Glomerular endothelial cell (primary cell): Measurements from ENCODE around the gene HNRNPUL1. TPM values are rescaled to one million over a fixed set of nuclear protein-coding genes. Genes with fewer than 3 reads are reported as not detected.

Experiments
- DNase-seq: peaks from one replicate; pipeline ENCODE4 v3.0.0-alpha.2; 2011; ENCODE audit warnings: low read depth, low spot score; ENCODE audit errors: extremely low read depth
- total RNA-seq: library from RNA; depleted of rRNA; stranded (reverse); fragments of >200 nt; gene quantifications from 2 replicates; pipeline ENCODE4 v1.2.3, GENCODE V29; 2015

HNRNPUL1 gene
- total RNA-seq, 1 donor from 2014 or later = 217 TPM

DNA sequence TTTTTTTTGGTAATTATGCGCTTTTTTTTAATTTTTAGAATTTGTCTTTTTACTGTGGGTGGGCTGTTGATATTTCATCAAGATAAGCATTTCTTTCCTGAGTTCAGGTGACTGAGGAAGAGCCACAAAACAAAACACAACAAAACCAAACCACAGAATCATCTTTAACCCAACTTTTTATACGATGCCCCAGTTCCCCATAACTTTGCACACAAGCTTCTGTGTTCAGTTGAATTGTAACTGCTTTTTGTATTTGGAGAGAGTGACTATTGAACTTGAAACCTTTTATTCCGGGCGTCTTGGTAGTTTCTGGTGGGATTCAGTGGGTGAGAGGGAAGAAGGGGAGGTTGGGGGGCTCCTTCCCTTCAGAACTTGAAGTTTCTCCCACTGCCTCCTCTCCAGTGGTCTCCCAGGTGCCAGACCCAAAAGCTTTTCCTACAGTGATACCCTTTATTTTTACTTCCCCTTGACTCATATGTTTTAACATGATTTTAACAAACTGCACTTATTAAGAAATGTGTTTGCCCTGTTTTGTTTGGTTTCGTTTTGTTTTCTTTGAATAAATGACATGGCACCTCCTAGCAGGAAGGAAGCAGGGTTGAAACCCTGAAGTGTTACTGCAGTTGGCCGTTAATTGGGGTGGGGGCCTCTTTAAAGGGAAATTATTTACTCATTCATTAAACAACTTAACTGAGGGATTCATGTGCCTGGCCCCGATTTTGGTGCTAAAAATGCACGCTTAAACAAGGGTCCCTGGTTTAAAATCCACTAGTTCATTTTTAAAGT is 43.1 kb downstream of the HNRNPUL1 start:
- DNase-seq = no peak

DNA sequence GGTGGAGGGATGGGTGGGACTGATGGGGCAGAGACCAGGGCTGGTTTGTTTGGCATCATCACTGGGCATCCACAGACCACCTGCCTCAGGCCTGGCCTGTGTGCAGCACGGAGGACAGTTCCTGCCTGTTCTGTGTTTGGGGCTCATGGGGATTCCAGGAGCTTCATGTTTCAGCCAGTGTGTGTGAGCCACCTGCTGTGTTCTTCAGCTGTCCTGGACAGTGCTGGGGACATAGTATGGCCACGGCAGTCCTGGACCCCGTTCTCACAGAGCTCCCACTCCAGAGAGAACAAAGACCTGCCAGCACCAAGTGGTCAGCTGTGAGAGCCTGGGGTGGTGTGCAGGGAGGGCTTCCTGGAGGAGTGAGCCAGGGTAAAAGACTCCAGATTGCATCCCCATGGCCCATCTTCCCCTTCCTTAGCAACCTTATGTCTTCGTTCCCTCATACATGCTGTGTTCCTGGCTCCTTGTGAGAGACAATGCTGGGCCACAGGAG is 43.8 kb downstream of the HNRNPUL1 start:
- no peak for DNase-seq

DNA sequence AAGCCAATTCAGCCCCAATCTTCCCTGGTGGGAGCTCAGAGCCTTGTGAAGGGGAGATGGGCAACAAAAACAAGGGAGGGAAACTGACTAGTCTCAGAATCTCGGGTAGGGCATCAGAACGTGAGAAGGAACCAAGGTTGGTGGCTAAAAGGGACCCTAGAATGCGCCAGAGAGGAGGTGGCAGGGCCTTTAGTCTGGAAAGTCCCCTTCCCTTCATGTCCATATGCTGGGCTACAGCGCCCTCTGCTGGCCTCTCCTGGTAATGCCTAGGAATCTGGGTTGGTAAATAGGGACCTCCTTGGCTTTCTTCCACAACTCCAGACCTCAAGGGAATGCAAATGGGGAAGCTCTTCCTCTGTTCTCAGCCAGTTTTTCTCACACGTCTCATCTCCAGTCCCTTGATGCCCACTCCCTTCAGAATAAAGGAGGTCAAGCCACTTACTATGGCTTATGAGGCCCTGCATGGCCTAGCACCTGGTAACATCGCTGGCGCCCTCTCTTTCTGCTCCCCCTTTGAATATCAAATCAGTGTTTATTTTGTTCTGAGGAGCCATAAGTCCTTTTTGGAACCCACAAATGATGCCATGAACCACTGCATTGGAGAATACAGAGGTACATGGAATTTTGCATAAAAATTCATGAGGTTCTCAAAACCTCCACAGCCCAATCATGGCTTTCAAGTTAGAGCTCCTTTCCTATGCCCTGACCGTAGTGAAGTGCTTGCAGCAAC is 44.4 kb downstream of the HNRNPUL1 start:
- no peak for DNase-seq

DNA sequence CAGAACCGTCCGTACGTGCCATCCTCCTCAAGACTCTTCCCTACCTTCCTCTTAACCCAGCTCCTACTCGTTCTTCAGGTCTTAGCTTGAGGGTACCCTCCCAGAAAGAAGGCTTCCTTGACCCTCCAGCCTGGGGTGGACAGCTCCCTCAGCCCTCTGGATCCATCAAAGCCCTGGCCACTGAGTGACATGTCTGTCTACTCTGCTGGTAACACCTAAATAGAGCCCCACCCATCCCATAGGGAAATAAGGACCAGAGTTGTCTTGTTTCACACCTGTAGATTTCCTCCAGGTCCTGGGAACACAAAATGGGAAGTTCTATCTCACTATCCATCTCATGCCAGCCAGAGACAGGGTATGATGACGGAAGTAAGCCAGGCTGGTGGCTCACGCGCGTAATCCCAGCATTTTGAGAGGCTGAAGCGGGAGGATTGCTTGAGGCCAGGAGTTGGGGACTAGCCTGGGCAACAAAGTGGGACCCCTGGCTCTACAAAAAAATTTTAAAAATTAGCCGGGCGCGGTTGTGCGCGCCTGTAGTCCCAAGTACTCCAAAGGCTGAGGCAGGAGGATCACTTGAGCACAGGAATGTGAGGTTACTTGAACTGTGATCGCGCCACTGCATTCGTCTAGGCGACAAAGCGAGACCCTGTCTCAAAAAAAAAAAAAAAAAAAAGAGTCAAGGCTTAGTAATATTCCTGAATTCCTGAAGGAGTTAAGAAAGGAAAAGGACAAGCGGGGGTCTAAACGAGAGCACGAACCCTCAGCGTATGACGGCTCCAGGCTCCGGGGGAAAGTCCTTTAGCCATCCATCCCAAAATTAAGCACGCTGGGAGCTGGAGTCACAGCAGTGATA is 45.2 kb downstream of the HNRNPUL1 start:
- DNase-seq = no peak

DNA sequence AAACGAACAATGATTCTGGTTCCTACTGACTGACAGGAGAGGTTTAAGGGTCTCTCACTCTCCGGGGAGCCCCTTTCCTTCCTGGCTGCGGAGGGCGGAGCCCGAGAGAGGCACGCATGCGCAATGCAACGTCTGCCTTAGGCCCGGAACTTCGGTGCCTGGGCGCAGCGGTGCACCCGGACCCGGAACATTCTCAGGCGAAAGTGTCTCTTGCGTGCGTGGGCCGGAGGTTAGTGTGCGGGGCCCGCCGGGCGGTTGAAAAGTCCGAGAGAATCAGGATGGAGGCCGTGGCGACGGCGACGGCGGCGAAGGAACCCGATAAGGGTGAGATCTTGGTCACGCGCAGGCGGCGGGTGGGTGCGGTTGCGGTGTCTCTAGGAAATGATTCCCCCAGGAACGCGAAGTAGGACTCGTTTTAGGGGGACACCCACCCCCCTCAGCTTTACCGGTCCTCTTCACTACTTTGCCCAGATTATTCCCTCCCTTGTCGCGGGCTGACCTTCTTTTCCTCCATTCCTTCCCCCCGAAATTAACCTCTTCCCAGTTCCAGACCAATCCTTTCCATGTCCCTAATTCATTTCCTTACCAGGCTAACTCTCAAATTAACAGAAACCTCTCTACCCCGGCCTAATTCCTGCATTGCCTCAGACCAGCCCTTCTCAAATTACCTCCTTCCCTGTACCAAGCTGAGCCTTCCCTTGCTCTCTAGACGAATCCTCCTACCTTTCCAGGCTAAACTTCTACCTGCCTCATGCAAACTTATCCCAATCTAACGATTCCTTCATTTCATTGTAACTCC is 46.1 kb downstream of the HNRNPUL1 start, which contains the start of gene CCDC97:
TSS of gene CCDC97 (plus strand) at position 140 of the 799 bp plus-strand sequence. CDS start at position 279, 139 bp downstream.
- no peak for DNase-seq

DNA sequence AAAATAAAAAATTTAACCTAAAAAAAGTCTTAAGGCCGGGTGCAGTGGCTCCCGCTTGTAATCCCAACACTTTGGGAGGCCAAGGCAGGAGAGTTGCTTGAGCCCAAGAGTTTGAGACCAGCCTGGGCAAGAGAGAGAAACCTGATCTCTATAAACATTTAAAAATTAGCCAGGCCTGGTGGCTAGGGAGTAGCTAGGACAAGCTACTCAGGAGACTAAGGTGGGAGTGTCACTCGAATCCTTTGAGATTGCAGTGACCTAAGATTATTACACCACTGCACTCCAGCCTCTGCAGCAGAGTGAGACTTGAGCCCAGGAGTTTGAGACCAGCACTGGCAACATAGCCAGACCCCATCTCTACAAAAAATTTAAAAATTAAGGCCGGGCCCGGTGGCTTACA is 46.9 kb downstream of the HNRNPUL1 start:
- no peak for DNase-seq

DNA sequence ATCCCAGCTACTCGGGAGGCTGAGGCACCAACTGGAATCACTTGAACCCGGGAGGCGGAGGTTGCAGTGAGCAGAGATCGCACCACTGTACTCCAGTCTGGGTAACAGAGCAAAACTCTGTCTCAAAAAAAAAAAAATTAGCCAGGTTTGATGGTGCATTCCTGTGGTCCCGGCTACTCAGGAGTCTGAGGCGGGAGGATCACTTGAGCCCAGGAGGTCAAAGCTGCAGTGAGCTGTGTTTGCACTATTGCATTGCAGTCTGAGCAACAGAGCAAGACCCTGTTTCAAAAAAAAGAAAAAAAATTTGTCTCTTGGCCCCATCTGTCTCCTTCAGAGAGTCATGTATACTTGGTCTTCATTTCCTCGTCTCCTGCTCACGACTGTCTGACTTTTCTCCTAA is 47.4 kb downstream of the HNRNPUL1 start:
- no peak for DNase-seq

DNA sequence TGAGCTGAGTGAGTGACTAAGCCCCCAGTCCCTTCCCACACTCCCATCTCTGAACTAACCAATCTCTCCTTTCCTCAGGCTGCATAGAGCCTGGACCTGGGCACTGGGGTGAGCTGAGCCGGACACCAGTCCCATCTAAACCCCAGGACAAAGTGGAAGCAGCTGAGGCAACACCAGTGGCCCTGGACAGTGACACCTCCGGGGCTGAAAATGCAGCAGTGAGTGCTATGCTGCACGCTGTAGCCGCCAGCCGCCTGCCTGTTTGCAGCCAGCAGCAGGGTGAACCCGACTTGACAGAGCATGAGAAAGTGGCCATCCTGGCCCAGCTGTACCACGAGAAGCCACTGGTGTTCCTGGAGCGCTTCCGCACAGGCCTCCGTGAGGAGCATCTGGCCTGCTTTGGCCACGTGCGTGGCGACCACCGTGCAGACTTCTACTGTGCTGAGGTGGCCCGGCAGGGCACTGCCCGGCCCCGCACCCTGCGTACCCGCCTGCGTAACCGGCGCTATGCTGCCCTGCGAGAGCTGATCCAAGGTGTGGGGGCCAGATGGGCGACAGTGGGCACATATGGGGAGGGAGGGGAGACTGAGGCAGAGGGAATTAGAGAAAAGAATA is 52.2 kb downstream of the HNRNPUL1 start:
- DNase-seq = no peak

DNA sequence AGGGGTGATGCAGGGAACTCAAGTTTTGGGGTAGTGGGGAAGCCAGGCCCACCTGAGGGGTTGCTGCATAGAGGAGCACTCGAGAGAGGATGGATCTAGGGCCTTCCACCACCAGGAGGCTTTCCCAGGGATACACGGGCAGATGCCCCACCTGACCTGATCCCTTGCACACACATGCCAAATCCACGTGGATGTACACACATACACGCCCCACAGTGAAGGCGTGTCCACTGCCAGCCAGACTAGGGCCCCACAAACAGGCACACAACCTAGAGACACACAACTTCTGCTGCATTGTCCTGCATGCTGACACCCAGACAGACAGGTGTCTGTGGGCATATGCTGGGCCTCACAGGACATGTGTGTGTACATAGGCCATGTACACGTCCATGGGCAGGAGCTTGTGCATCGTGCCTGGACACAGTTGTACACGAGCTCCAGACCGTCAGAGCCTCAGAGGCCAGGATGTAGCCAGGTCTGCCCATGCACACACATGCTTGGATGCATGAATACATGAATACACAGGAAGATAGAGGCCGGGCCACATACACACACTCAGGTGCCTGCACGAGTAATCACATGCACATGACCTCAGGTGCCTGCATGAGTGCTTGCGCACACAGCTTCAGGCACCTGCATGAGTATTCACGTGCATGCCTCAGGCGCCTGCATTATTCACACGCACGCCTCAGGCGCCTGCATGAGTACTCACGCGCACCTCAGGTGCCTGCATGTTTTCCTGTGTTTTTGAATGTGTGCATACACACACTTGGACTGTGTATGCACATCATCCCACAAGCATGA is 54.7 kb downstream of the HNRNPUL1 start:
- no peak for DNase-seq

DNA sequence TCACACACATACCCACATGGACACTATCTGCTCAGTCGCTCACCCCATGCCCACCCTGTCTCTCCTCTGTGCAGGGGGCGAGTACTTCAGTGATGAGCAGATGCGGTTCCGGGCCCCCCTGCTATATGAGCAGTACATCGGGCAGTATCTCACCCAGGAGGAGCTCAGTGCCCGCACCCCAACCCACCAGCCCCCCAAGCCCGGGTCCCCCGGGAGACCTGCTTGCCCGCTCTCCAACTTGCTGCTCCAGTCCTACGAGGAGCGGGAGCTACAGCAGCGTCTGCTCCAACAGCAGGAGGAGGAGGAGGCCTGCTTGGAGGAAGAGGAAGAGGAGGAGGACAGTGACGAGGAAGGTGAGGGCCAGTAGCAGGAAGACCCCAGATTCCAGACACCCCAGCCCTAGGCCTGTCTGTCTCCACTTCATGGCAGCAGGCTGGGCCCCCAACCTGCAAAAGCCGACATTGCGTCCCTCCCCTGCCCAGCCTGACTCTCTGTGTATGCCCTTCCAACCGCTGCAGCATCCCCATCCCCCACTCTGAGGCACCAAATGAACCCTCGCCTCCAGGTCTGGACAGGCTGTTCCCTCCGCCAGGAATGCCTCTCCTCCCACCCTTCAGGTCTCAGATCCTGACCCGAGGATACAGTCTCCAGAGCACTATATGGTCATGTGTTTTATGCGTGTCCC is 55.5 kb downstream of the HNRNPUL1 start:
- DNase-seq = no peak

DNA sequence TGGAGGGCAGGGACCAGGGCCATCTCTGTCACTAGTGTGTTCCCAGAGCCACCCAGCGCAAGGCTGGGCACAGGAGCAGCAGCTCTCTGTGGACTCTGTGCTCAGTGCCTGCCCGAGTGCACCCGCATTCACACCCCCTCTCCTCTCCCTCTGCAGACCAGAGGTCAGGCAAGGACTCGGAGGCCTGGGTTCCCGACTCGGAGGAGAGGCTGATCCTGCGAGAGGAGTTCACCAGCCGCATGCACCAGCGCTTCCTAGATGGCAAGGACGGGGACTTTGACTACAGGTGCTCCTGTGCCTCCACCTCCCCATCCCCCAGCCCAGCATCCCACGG is 56.0 kb downstream of the HNRNPUL1 start:
- DNase-seq = no peak

DNA sequence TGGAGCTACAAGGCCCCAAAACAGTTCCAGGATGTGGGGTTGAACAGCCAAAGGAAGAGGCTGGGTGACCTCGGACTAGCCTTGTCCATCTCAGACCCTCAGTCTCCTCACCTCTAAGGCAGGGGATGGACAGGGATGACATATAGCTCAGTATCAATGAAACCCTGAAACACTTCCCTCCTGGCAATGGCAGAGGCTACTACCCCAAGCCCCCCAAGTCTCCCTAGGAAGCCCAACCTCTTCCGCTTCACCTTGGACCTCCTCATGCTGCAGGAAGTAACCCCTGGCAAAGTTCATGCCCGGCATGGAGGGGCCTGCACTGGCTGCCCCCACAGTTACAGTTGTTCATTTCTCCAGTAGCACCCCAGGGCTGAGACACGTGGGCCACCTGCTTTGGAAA is 56.4 kb downstream of the HNRNPUL1 start:
- no peak for DNase-seq

DNA sequence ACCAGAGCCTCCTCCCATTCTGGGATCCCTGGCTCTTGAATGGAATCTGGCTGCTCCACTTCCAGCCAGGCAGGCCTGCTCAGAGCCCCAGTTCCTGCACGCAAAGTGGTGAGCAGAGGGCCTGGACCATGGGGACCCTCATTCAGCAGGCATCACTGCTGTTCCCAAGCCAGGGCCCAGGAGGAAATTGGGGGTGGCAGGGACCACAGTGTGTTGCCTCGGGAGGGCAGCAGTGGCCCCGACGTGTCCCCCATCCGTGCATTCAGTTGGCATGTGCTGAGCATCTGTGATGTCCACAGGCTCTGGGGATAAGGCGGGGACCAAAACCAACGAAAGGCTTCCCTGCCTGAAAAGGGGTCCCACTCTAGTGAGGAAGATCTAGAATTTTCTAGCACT is 57.0 kb downstream of the HNRNPUL1 start:
- no peak for DNase-seq

DNA sequence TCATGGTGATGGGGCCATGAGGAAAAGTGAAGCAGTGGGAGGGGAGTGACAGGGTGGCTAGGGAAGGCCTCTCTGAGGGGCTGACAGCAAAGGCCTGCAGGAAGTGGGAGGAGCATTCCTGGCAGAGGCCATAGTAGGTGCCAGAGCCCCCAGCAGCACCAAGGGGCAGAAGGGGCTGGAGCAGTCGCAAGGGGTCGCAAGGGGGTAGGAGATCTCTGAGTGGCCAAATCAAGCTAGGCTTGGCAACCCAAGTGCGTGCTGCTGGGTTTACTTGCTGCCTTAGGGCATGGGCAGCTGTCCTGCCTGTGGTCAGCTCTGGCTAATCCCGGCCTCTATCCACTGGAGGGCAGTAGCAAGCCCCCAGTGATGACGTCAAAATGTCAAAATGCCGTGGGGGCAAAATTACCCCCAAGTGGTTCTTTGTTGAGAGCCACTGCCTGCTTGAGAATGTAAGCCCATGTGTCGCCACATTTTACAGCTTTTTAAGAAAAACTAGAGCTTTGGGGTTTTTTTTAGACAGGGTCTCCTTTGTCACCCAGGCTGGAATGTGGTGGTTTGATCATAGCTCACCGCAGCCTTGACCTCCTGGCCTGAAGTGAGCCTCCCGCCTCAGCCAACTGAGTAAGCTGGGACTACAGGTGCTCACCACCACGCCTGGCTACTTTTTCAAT is 57.6 kb downstream of the HNRNPUL1 start:
- no peak for DNase-seq

DNA sequence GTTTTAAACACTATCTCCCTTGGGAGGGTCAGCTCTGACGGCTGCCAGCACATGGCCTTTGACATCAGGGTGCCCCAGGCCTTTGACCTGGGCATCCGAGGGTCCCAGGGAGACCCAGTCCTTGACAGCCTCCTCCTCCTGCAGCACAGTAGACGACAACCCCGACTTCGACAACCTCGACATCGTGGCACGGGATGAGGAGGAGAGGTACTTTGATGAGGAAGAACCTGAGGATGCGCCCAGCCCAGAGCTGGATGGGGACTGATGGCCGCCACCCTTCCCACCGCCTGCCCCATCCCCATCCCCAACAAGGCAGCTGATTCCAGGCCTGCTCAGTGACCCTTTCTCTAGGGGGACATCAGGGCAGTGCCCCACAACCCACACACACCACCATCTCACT is 58.3 kb downstream of the HNRNPUL1 start:
- DNase-seq = no peak

DNA sequence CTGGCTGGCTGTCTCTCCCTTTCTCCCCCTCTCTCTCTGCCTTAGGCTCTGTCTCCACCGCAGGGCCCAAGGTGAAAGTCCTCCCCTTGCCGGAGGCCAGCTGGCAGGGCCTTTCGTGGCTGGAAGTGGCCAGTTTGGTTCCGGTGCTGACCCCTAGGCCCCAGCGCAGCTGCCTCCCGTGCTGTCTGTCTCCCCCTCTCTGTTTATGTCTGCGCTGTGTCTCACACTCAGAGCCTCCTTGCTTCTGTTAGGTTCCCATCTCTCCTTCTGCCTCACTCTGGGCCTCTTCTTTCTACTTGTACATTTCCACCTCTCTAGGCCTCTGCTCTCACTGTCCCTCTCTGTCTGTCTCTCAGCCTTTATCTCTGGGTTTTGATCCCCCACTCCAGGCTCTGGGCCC is 58.9 kb downstream of the HNRNPUL1 start:
- DNase-seq = no peak

DNA sequence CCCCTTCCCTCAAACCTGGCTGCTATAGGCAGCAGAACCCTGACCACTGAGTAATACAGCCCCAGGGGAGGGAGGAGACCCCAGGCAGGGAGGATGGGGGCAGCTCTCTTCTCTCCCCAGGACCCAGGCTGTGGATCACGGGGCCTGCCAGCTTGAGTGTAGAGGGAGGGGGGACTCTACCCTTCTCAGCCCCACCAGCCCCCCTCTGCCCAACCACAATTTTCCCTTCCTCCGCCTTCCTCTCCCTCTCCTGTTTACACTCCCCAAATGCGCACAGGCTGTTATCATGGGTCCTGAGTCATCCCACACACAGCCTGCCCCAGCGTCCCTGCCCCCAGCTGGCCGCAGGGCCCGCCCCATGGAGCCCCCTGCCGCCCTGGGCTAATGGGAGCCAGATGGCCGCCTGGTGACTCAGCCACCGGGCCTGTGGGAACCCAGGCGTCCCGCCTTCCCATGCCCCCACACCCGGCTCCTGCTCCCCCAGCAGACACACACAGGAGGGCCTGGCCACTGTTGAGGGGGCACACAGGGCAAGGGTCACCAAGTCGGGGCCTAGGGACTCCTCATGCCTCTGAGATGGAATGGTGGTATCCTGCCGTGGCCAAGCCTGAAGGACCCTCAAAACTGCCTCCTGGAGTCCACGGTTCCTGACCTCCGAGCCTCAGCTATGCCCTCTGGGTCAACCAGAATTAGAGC is 59.4 kb downstream of the HNRNPUL1 start:
- no peak for DNase-seq
